Raji (cell line): ENCODE results near the gene SLC15A3.

Source experiments
- POLR2A ChIP-seq: IDR thresholded peaks from 2 replicates; pipeline ENCODE4 v1.6.1; 2011; ENCODE audit warnings: low read depth, low read length, control low read depth; ENCODE audit not compliant: insufficient read depth

Gene SLC15A3

DNA sequence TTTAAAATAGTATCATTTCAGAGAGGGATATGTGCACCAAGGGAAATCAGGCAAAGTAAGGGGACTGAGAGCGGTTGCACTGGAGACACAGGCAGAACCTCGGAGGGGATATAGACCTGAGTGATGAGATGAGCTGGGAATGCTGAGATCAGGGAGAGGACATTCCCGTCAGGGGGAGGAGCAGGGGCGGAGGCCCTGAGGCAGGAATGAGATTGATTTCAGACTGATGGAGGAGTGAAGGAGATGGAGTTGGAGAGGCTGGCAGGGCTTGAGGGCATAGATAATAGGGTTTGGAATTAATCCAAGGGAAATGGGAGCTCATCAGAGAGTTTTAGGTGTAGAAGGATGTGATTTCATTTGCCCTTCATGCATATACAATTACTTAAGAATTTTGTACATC is 32.7 kb upstream of the SLC15A3 start:
- no peak for TF ChIP-seq POLR2A

DNA sequence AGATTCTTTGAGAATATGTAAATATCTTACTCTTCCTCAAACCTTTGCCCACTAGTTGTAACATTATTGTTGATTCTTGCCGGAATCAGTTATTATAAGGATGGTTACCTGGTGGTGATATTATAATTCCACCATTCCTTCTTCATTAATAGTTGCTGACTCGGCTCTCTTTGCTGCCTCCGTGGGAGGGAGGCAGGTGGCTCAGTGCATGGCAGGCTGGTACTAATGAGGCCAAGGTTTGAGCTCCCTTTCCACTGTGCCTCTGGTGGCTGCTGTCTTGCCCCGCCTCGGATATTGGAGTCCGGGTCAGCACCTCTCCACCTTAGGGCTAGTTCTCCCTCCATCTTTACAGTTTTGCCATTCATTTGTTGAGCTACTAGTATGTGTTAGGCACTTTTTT is 32.2 kb upstream of the SLC15A3 start:
- no peak for TF ChIP-seq POLR2A

DNA sequence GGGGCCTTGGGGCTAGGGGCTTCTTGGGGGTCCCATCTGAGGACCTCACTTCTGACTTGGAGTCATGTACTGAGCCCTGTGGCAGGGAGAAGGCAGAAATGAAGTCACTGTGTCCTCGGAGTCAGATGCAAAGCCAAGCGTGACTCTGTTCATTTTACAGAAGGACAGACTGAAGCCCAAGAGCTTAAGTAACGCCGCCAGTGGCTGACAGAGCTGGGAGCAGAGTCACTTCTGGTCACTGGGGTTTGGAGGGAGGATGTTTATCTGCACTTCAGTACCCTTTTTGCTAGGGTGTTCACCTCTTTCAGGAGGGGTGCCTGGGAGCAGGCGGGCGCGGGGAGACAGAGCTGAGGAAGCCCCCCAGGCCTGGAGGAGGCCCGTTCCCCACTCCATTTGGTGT is 30.2 kb upstream of the SLC15A3 start:
- no peak for TF ChIP-seq POLR2A

DNA sequence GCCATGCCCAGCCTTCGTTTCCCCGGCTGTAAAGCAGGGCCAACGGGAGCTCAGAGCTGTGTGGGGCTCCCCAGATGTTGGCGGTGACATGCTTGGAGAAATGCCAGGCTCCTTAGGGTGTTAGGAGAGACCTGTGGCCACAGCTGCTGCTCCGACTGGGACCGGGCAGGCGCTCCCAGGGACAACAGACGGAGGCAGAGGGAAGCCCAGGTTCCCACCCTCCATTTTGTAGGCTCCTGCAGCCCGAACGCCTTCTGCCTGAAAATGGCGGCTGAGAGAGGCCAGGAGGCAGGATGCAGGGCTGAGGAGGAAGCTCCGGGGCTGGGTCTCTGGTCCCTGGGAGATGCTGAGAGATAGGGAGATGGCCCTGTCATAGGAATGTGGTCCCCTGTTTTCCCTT is 29.5 kb upstream of the SLC15A3 start:
- TF ChIP-seq POLR2A: no peak

DNA sequence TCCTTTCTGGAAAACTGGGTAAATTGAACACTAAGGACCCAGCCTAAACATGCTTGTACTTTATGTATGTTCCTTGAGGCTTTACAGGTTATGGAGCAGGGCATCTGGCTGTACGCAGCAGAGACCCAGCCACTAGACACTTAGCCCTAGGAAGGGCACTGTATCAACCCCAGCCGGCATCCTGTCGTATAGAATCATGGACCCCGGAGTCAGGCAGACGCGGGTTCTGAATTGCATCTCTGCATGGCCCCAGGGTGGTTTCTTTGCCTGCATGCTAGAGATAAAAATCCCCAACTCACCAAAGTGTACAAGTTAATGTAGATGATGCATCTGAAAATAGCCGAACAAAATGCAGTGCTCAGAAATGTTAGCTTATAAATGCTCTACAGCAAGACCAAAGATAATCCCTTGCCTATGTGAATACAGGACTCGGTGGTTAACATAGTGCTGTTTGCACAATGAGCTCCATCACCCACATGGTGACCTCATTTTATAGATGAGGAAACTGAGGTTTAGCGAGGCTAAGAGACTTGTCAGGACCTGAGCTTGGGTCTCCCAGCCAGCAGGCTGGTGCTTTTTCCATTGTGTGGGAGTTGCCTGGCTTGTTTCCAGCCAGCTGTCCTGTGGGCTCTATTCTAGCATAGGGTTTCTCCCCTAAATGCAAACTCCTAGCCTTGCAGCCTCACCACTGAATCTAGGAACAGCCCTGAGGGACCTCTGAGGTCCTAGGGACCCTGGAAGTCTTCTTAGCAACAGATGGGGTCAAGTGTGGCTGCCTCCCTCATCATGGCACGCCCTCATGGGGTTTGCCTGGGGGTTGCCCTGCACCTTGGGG is 26.8 kb upstream of the SLC15A3 start:
- no peak for TF ChIP-seq POLR2A

DNA sequence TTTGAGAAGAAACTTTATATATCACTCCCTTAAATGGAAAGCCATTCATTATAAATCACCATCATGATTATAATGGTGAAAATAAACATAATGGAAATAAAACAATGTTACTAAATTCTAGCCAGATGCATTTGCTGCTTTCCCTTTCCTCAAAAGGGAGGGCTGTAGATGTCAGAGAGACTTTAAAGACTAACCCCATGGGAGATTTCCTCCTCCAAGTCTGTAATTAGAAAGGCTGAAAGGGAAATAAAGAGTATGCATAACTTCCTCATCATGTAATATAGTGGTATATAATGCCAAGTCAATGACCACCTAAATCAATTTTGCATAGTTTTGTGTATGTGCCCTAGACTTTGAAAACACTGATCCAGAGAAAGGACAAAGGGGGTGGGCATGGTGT is 25.9 kb upstream of the SLC15A3 start:
- TF ChIP-seq POLR2A: no peak

DNA sequence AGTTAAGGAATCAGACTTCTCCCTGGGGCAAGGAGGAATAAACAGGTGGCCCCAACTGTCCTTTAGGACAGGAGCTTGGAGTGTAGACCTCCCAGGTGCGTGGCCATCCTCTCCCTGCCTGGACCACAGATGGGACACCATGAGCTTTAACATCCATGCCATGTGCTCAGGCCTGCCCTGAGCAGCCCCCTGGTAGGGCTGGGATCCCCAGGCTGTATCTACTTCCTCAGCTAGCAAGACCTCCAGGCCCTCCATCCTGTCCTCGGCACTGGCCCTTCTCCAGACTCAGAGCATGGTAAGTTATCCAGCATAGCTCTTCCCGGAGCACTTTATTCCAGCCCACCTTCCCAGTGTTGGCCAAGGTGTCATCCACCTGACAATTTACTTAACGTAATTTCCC is 25.2 kb upstream of the SLC15A3 start:
- no peak for TF ChIP-seq POLR2A

DNA sequence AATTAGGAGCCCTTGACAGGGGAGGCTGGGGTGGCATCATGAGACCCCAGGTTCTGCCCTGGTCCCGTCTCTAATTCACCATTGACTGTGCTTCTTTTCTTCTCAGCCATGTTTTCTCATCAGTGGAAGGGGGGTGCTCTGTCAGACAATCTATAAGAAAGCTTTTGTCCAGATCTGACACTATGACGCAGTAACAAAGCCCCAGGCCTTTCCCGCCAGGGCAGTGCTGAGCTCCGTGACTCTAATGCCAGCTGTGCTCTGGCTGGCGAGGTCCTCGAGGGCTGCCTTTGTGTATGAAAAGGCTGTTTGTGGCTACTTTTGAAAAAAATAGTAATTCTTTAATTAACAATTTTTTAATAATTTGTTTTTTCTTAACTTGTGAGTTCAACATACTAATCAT is 22.8 kb upstream of the SLC15A3 start:
- no peak for TF ChIP-seq POLR2A

DNA sequence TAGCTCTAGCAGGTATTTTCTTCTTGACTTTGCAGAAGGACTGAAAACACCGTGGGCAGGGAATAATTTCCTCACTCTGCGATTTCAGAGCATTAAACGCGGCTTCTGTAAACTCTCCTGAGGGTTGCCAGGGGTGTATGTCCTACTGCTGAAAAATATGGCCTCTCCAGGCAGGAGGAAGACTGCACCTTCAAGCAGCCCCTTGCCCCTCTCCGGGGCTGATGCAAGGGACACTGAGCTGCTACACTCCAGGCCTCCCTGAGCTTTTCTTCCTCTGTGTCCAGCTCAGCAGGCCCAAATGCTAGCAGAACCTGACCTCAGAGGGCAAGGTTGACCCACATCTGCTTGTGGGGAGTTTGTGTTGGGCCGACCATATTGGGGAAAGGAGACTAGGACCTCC is 21.7 kb upstream of the SLC15A3 start:
- no peak for TF ChIP-seq POLR2A

DNA sequence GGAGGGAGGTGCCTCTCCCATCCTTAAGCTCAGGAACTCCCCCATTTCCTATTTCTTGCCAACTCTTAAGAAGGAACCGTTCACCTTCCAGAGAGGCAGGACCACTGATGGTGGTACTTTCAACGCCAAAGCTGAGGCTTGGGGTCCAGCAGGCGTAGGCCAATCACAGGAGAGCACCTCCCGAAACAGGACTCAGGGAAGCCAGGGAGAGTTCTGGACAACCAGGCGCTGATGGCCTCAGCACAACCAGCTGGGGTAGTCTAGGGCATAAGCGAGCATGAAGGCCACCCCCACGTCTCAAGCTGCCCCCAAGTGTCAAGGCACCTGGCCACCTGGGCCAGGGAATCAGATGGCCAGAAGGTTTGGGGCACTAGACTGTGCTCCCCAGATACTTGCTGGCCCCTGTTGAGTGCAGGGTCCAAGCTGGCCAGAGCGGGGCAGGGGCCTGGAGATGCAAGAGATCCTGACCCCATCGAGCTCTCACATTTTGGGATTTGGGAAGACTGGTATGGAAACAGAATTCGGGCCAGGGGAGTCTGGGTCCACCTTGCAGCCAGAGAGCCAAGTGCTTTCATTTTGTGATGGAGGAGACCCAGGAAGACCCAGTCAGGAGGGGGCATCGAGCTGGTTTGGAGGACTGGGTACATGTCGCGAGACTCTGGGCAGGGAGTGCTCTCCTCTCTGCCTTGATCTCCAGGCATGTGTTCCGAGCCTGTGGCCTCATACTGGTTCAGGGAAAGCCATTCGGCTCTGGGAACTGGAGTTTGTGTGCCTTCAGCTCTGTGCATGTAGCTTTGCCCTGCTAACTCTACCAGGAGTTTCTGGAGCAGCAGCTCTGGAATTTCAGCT is 20.4 kb upstream of the SLC15A3 start:
- TF ChIP-seq POLR2A: no peak

DNA sequence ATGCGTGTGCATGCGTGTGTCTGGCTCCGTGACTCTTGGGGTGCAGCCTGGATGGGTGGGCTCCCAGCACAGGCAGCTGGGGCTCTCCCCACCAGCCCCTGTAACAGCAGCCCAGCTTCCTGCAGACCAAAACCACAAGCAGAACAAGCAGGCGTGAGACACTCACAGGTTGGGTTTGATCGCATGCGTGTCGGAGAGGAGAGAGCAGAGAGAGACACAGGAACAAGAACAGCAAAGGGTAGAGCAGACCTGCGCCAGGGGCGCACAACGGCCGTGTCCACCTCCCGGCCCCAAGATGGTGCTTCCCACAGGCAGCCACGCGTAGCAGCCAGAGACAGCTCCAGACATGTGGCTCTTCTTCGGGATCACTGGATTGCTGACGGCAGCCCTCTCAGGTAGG is 19.5 kb upstream of the SLC15A3 start, which contains the start of gene CD6:
Gene CD6 (plus strand): TSS at position 161 of the 400 bp plus-strand sequence. CDS start 186 bp downstream, at position 347.
- TF ChIP-seq POLR2A: no peak

DNA sequence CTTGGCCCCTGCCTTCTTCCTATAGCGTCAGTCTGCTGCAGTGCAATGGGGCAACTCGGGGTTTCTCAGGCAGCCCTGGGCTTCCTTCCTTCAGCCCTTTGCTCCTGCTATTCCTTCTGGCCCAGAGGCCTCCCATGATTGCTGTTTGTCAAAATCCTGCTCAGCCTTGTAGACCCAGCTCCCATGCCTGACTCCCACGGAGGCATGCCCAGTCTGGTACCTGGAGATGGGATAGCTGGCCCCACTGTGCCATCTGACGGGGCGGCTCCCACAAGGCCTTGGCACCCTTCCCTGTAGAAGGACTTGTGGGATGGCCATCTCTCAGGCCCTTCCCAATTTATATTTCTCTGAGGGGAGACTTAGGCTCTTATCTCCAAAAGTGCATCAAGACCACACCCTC is 18.9 kb upstream of the SLC15A3 start:
- TF ChIP-seq POLR2A: no peak

DNA sequence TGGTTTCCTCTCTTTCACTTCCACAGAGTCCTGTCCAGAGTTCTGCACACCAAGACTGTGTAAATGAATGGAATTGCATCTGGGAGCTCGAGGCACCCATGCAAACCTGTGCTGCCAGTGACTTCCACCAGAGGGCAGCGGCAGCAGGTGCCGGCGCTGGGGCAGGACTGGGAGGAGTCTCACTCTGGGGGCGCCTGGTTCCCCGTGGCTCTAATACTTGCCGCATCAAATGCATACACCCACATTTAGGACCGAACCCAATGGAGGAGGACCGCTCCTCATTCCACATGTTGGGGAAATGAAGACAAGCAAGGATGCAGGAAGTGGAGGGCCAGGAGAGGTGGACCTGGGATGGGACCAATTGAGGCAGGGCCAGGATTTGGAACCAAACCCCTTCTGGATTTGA is 18.4 kb upstream of the SLC15A3 start:
- TF ChIP-seq POLR2A: no peak

DNA sequence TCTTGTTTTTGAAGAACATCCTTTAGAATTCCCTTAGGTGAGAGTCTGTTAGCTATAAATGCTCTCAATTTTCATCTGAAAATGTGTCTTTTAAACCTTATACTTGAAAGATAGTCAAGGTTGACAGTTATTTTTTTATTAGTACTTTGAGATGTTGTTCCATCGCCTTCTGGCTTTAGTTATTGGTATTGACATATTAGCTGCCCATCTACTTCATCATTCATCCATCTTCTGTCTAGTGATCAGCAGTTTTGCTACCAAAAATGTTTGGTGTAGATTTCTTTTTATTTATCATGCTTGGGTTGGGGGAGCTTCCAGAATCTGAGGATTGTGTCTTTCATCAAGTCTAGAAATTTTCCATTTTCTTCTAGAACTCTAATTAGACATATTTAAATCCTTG is 16.2 kb upstream of the SLC15A3 start:
- no peak for TF ChIP-seq POLR2A

DNA sequence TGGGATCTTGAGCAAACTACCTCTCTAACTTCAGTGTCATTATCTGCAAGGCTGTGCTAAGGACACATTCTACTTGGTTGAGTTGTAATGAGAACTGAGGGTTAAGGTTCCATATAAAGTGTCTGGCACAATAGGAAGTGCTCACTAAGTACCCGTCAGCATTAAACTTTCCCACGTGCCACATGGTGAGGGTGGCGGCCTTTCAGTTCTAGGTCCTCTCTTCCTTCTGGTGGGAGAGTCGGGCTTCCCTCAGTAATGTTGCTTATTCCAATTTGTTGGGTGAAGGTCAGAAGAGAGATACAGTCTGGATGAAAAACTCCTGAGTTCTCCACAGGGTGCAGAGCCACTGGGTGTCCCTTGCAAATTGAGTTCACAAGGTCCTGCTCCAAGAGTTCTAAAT is 14.9 kb upstream of the SLC15A3 start:
- TF ChIP-seq POLR2A: no peak

DNA sequence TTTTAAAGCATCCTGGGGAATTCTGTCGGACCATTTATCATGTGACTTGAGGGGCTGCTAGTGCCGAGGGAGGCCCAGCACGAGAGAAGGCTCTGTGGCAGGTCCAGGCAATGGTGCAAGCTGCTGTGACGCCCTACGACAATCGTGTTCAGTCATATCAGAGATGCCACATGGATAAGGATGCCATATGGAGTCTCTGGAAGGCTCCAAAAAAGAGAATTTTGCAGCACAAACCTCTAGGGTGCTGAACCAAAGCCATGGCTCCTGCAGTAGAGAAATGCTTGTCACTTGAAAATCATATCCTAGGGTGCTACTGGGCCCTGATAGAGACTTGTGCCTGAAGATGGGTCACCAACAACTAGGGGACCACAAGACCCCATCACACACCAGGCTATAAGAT is 12.8 kb upstream of the SLC15A3 start:
- TF ChIP-seq POLR2A: no peak
